ENCODE results near the gene TRAIP.
"Not testable (repeated sequence)": the region's sequence is repeated elsewhere in the genome, so short reads cannot be mapped to it uniquely, and the experiment has no call there.

The TRAIP gene

DNA sequence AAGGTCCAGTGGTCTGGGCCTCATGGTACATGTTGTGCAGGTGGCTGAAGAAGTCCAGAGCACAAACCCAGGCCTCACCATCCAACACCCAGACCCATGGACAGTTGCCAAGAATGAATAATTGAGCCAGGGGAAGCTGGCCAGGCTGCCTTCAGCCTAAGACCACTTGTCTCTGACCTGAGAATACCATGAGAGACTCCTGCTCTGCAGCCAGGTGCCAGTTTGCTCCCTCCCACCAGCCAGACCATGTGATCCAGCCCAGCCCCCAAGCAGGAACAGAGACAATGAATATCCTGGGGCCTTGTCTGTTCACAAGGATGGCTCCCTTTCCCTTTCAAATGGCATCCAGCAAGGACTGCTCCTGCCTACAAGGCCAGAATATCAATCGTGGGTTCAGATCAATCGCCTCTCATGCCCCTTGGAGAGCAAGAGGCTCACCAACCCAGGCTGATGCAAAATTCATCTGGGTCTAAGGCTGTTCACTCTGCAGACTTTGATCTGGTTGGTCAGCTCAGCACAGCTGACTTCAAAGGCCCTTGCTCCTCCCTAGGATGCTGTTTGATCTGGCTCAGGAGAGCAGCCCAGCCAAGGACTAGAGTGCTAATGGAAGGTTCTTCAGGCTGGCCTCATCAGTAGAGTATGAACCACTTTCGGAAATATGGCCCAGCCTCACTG is 13.4 kb downstream of the TRAIP start:
- FAIRE-seq = no peak
- DNase-seq (ENCODE audit: insufficient read length, low spot score) = no peak
- TF ChIP-seq, protein P1, sequence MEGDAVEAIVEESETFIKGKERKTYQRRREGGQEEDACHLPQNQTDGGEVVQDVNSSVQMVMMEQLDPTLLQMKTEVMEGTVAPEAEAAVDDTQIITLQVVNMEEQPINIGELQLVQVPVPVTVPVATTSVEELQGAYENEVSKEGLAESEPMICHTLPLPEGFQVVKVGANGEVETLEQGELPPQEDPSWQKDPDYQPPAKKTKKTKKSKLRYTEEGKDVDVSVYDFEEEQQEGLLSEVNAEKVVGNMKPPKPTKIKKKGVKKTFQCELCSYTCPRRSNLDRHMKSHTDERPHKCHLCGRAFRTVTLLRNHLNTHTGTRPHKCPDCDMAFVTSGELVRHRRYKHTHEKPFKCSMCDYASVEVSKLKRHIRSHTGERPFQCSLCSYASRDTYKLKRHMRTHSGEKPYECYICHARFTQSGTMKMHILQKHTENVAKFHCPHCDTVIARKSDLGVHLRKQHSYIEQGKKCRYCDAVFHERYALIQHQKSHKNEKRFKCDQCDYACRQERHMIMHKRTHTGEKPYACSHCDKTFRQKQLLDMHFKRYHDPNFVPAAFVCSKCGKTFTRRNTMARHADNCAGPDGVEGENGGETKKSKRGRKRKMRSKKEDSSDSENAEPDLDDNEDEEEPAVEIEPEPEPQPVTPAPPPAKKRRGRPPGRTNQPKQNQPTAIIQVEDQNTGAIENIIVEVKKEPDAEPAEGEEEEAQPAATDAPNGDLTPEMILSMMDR (IDR thresholded peaks at IDR 0.05; ENCODE audit: insufficient read depth, missing control alignments) = no peak

DNA sequence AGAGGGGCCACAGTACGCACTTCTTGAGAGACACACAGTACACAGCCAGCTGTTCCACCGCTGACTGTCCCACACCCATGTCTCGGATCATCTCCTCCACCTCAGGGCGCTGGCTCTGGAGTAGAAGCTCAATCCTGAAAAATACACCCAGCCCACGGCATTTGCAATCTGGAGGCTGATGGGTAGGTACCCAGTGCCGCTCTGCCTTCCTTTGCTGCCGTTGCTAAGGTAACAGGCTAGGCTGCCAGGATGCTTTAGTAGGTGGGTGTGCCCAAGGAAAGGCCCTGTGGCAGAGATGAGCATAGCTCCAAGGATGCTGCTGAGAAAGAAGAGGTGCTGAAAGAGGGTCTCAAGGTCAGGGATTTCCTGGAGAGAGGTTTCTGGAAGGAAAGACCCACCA is 14.6 kb downstream of the TRAIP start:
- TF ChIP-seq, protein P1 (IDR thresholded peaks at IDR 0.05; ENCODE audit: insufficient read depth, missing control alignments) = no peak
- FAIRE-seq (no peak), DNase-seq (ENCODE audit: insufficient read length, low spot score) (no peak)

DNA sequence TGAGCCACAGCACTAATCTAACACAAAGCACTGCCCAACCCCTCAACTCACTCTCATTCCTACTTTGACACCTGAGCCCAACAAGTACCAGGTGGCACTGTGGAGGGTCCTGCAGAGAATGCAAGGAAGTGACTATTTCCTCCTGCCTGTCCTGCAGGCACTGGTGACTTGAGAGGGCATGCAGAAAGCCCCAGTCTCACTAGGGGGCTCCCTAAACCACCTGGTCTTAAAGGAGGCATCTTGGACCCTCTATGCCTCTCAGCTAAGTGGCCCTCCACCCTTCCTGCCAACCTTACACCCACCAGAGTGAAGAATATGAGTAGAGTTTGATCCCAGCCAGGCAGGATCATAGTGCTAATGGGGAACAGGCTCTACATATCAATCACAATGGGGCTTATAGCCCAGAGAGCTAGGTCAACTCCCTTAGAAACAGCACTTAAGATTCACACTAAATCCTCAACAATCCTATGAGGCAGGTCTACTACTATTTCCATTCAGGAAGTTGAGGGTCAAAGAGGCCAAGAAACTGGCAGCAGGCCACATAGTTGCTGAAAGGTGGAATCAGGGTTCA is 15.2 kb downstream of the TRAIP start:
- DNase-seq (ENCODE audit: insufficient read length, low spot score) = no peak
- TF ChIP-seq, protein P1 (IDR thresholded peaks at IDR 0.05; ENCODE audit: insufficient read depth, missing control alignments) = peak; percentile 59
- no peak for FAIRE-seq

DNA sequence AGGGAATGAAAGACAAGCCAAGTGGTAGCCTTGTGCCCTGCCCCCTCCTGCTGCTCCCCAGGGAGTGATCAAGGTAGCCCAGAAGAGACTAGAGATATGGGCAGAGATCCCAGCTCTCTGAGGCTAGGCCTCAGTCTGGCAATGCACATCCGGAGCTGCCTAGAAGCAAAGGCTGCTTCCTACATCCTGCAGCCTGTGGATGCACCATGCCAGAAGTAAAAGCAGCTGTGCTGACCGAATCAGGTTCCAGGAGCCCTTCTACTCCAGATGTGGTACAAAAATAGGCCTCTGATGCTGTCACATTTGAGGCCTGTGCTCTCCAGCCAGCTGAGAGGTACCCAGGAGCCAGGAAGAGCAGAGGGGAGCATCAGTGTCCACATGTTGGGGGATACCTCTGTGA is 16.0 kb downstream of the TRAIP start:
- FAIRE-seq = no peak
- TF ChIP-seq, protein P1 (IDR thresholded peaks at IDR 0.05; ENCODE audit: insufficient read depth, missing control alignments) = no peak
- DNase-seq (ENCODE audit: insufficient read length, low spot score) = no peak

DNA sequence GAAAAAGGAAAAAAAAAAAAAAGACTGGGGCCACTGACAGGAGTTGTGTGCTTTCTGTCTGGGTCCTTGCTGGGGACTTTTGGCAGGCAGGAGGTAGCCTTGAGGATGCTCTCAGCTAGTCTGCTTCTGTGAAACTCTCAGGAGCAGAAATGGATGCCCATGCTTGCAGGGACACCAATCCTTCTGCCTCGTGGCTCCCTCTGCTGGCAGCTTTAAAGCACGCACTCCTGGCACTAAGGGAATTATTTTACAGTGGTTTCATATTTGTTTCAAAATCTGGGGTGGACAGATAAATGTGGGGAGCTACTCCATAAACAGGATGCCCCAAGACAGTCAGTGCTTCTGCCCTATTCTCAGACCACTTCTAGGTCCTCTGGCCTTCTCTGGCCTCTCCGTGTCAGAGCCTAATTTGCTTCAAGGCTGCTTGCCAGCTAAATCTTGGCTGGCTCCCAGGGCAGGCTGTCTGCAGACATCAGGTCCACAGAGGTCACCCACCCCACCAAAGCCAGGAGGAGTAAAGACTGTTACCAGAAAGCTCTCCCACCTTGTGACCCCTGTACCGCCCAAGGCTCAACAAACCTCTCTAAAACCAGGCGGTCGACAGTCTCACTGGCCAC is 17.1 kb downstream of the TRAIP start:
- FAIRE-seq (peak; percentile 11), DNase-seq (ENCODE audit: insufficient read length, low spot score) (no peak)
- TF ChIP-seq, protein P1 (IDR thresholded peaks at IDR 0.05; ENCODE audit: insufficient read depth, missing control alignments) = peak; percentile 89

DNA sequence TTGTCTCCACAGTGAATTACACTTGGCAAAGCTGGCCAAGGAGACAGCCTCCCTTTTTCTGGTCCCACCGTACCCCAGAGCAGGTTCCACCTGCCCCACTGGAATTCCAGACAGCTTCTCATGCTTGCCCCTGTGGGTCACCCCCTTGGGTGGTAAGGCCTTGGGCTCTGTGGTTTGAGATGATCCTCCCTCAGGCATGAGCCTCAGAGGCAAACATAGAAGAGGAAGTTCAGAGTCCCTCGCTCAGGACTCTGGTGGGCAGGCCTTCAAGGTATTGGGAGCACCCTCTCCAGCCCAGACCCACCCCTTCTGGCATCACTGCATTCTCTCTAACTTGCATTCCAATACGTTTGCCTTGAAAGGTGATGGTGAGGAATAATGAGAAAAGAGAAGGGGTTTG is 25.0 kb downstream of the TRAIP start:
- FAIRE-seq = no peak
- DNase-seq (ENCODE audit: insufficient read length, low spot score) = no peak
- TF ChIP-seq, protein P1 (IDR thresholded peaks at IDR 0.05; ENCODE audit: insufficient read depth, missing control alignments) = no peak

DNA sequence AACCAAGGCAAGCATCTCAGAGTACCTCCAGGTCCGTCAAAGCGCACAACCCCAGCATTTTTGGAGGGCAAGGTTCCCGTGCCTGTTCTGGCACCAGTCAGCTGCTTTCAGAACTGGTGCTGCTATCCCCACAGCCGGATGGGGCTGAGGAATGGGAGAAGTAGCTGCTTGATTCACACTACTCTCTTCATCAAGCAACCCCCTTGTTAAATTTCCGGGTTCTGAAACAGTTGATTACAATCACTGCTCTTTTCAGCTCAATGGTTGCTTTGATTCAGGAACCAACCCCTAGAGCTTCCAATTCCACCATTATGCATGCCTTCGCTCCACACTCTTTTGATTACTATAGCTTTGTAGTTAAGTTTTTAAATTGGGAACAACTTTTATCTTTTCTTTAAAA is 30.3 kb downstream of the TRAIP start:
- TF ChIP-seq, protein P1 (IDR thresholded peaks at IDR 0.05; ENCODE audit: insufficient read depth, missing control alignments) = no peak
- no peak for FAIRE-seq
- DNase-seq (ENCODE audit: insufficient read length, low spot score) = no peak

DNA sequence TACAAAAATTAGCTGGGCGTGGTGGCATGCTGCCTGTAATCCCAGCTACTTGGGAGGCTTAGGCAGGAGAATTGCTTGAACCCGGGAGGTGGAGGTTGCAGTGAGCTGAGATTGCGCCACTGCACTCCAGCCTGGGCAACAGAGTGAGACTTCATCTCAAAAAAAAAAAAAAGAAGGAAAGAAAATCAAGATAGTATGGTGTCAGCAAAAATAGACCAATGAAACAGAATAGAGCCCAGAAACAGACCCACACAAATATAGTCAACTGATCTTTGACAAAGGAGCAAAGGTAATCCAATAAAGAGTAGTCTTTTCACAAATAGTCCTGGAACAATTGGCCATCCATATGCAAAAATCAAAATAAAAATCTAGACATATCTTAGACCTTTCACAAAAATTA is 33.2 kb downstream of the TRAIP start:
- DNase-seq (ENCODE audit: insufficient read length, low spot score); FAIRE-seq: not testable (repeated sequence)
